OCI-LY7 (cell line): Measurements from ENCODE around the gene HOXA1. TPM values are rescaled to one million over a fixed set of nuclear protein-coding genes. Genes with fewer than 3 reads are reported as not detected.

Experiments used
- BruUV-seq: library from RNA; stranded (reverse); fragments of 400-500 nt; replicated peaks from 2 replicates; lab custom pipeline; 2021; lab: Mats Ljungman, UMichigan
- CTCF ChIA-PET: fragments of 300-600 bp; sonication (Branson Sonifier 250); formaldehyde crosslinking; loops from one replicate; lab custom pipeline; 2022; ENCODE audit warnings: antibody characterized with exemption; ENCODE audit not compliant: unreplicated experiment; lab: Charles Lee
- POLR2A ChIA-PET: fragments of 300-600 bp; sonication (Branson Sonifier 250); formaldehyde crosslinking; loops from one replicate; lab custom pipeline; 2022; ENCODE audit warnings: antibody characterized with exemption; lab: Charles Lee
- DNase-seq: peaks from one replicate; pipeline ENCODE4 v3.0.0-alpha.2; 2015; ENCODE audit warnings: low spot score
- H2AFZ ChIP-seq: fragments of 200-600 bp; sonication (generic), shearing (Covaris generic); 2 replicates; pipeline ENCODE4 v1.6.1; 2014; ENCODE audit warnings: mild to moderate bottlenecking, antibody characterized with exemption, low read length, moderate library complexity
- H3K27ac ChIP-seq: fragments of 200-600 bp; sonication (generic); 2 replicates; pipeline ENCODE4 v1.5.1; 2014; ENCODE audit warnings: mixed run types, low read depth, mild to moderate bottlenecking, moderate library complexity, low read length, inconsistent platforms; ENCODE audit not compliant: poor library complexity, severe bottlenecking
- H3K36me3 ChIP-seq: fragments of 200-600 bp; sonication (generic); 2 replicates; pipeline ENCODE4 v1.6.1; 2014; ENCODE audit warnings: mild to moderate bottlenecking, antibody characterized with exemption, low read length, moderate library complexity, mixed read lengths; ENCODE audit not compliant: insufficient read depth
- H3K4me1 ChIP-seq: fragments of 200-600 bp; sonication (generic); 2 replicates; pipeline ENCODE4 v1.5.1; 2014; ENCODE audit warnings: mild to moderate bottlenecking, low read length; ENCODE audit not compliant: insufficient read depth, poor library complexity, severe bottlenecking
- H3K4me2 ChIP-seq: fragments of 200-600 bp; sonication (generic); 2 replicates; pipeline ENCODE4 v1.6.1; 2014; ENCODE audit warnings: mild to moderate bottlenecking, low read length
- H3K4me3 ChIP-seq: fragments of 200-600 bp; sonication (generic); 2 replicates; pipeline ENCODE4 v1.5.1; 2014; ENCODE audit warnings: mild to moderate bottlenecking, low read depth, low read length; ENCODE audit not compliant: poor library complexity, severe bottlenecking
- H3K79me2 ChIP-seq: fragments of 200-600 bp; sonication (generic); 2 replicates; pipeline ENCODE4 v1.6.1; 2016; ENCODE audit warnings: low read depth, mild to moderate bottlenecking, low read length, moderate library complexity, mixed read lengths; ENCODE audit not compliant: insufficient read depth
- H3K9me2 ChIP-seq: fragments of 200-600 bp; sonication (generic); 2 replicates; pipeline ENCODE4 v1.6.1; 2016; ENCODE audit warnings: mild to moderate bottlenecking, low read length, mixed read lengths; ENCODE audit not compliant: insufficient read depth
- H3K9me3 ChIP-seq: fragments of 200-600 bp; sonication (generic); 2 replicates; pipeline ENCODE4 v1.6.1; 2014; ENCODE audit warnings: mild to moderate bottlenecking, mixed run types, low read length, mixed read lengths
- H4K20me1 ChIP-seq: fragments of 200-600 bp; sonication (generic); 2 replicates; pipeline ENCODE4 v1.6.1; 2014; ENCODE audit warnings: mild to moderate bottlenecking, antibody characterized with exemption, low read length, moderate library complexity, mixed read lengths; ENCODE audit not compliant: insufficient read depth
- EZH2phosphoT487 ChIP-seq: fragments of 200-600 bp; sonication (generic); IDR thresholded peaks from 2 replicates; pipeline ENCODE4 v1.6.1; 2018; ENCODE audit warnings: low read depth, borderline replicate concordance, mild to moderate bottlenecking, mixed run types, antibody characterized with exemption, low read length, moderate library complexity, mixed read lengths
- intact Hi-C: fragments of 100-400 bp; cut with micrococcal nuclease; formaldehyde crosslinking; loops from one replicate; pipeline ENCODE4 v1.10.0; 2022; ENCODE audit not compliant: unreplicated experiment
- total RNA-seq, 2 experiments: library from RNA; depleted of rRNA in 1 of 2; stranded (reverse); fragments of >200 nt in 1 of 2; shearing (Covaris generic) in 1 of 2; gene quantifications; 2 replicates each; pipeline ENCODE4 v1.2.3, GENCODE V29; 2014 to 2022
- TF ChIP-seq, protein P1 (sequence below): fragments of 200-600 bp; sonication (generic); conservative IDR thresholded peaks from 2 replicates; pipeline ENCODE4 v1.5.1; 2014; ENCODE audit warnings: mild to moderate bottlenecking, antibody characterized with exemption, low read length, moderate library complexity, mixed read lengths

The HOXA1 gene
- total RNA-seq, 2 experiments from 2014 or later: 3.0 to 8.2 TPM

GRCh38 chr7:27111751-27112277 is 16.0 kb upstream of the HOXA1 start:
- no peaks in the 10 kb centered on the region for H3K4me1 ChIP-seq
- no peaks in the 10 kb centered on the region for H3K36me3 ChIP-seq
- CTCF ChIA-PET: no interaction called here
- H3K9me2 ChIP-seq: no peaks in the 10 kb centered on the region
- POLR2A ChIA-PET: no interaction called here
- TF ChIP-seq, protein P1, sequence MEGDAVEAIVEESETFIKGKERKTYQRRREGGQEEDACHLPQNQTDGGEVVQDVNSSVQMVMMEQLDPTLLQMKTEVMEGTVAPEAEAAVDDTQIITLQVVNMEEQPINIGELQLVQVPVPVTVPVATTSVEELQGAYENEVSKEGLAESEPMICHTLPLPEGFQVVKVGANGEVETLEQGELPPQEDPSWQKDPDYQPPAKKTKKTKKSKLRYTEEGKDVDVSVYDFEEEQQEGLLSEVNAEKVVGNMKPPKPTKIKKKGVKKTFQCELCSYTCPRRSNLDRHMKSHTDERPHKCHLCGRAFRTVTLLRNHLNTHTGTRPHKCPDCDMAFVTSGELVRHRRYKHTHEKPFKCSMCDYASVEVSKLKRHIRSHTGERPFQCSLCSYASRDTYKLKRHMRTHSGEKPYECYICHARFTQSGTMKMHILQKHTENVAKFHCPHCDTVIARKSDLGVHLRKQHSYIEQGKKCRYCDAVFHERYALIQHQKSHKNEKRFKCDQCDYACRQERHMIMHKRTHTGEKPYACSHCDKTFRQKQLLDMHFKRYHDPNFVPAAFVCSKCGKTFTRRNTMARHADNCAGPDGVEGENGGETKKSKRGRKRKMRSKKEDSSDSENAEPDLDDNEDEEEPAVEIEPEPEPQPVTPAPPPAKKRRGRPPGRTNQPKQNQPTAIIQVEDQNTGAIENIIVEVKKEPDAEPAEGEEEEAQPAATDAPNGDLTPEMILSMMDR: no peak
- TF ChIP-seq EZH2phosphoT487: no peak
- H4K20me1 ChIP-seq: no peaks in the 10 kb centered on the region
- no peak for DNase-seq
- BruUV-seq: no TSS peak
- H3K27ac ChIP-seq: no peak overlapping the region
- no peak overlapping the region for H3K4me2 ChIP-seq
- H3K9me3 ChIP-seq: no peaks in the 10 kb centered on the region
- H3K4me3 ChIP-seq: no peak overlapping the region
- no peaks in the 10 kb centered on the region for H3K79me2 ChIP-seq
- H2AFZ ChIP-seq: no peak overlapping the region
- intact Hi-C loops: no loop called here

GRCh38 chr7:27111042-27111750 is 15.4 kb upstream of the HOXA1 start:
- H4K20me1 ChIP-seq: no peaks in the 10 kb centered on the region
- no peak overlapping the region for H3K4me2 ChIP-seq
- intact Hi-C loops: no loop called here
- BruUV-seq: no TSS peak
- POLR2A ChIA-PET: no interaction called here
- H3K36me3 ChIP-seq: no peaks in the 10 kb centered on the region
- H3K27ac ChIP-seq: no peak overlapping the region
- TF ChIP-seq, protein P1: no peak
- TF ChIP-seq EZH2phosphoT487: no peak
- H3K79me2 ChIP-seq: no peaks in the 10 kb centered on the region
- H2AFZ ChIP-seq: no peak overlapping the region
- no peak overlapping the region for H3K4me3 ChIP-seq
- no peak for DNase-seq
- CTCF ChIA-PET: no interaction called here
- no peaks in the 10 kb centered on the region for H3K9me2 ChIP-seq
- H3K9me3 ChIP-seq: no peaks in the 10 kb centered on the region
- no peaks in the 10 kb centered on the region for H3K4me1 ChIP-seq
